ENCODE results near the gene RNF13.

- TF ChIP-seq MXI1 (IDR thresholded peaks at IDR 0.05; ENCODE audit: borderline replicate concordance, low read depth, low read length) (no peak), RFX5 (IDR thresholded peaks at IDR 0.05; ENCODE audit: low read depth, low read length) (no peak), CTCF (conservative IDR thresholded peaks at IDR 0.05; ENCODE audit: low read depth, low read length) (no peak), POLR2A (IDR thresholded peaks at IDR 0.05; ENCODE audit: low read depth, low read length) (no peak), MAZ (IDR thresholded peaks at IDR 0.05; ENCODE audit: borderline replicate concordance, low read depth, low read length) (no peak), USF2 (IDR thresholded peaks at IDR 0.05; ENCODE audit: low read depth, low read length) (no peak), RAD21 (IDR thresholded peaks at IDR 0.05; ENCODE audit: low read length) (no peak), MAFK (IDR thresholded peaks at IDR 0.05; ENCODE audit: low read depth, low read length) (no peak), CEBPB (IDR thresholded peaks at IDR 0.05; ENCODE audit: low read depth, low read length) (no peak), ELK1 (IDR thresholded peaks at IDR 0.05; ENCODE audit: borderline replicate concordance, low read depth, low read length) (no peak)
Measured at GRCh38 chr3:149781211-149781610, 31.8 kb upstream of the RNF13 start.

Data from IMR-90 (cell line).